Central memory CD4-positive, alpha-beta T cell (primary cell): ENCODE results near the gene P2RY6.

Source experiments
- DNase-seq: peaks from one replicate; pipeline ENCODE4 v3.0.0; 2022

P2RY6 gene

GRCh38 chr11:73340164-73340563, 68.0 kb downstream of the P2RY6 start:
- no peak for DNase-seq

- no peak for DNase-seq
Measured at GRCh38 chr11:73342633-73343032, 70.5 kb downstream of the P2RY6 start.

GRCh38 chr11:73343076-73343873, 71.1 kb downstream of the P2RY6 start:
- DNase-seq, result no peak

- DNase-seq, result no peak
Measured at GRCh38 chr11:73344191-73344607, 72.1 kb downstream of the P2RY6 start.

- no peak for DNase-seq
Measured at GRCh38 chr11:73345481-73346160, 73.5 kb downstream of the P2RY6 start.

GRCh38 chr11:73346186-73346935, 74.2 kb downstream of the P2RY6 start:
- DNase-seq, result no peak

- DNase-seq, result no peak
Measured at GRCh38 chr11:73347067-73347466, 74.9 kb downstream of the P2RY6 start.
